Upper lobe of right lung (tissue), 1 donor: Measurements from ENCODE around the gene MYORG. TPM values are rescaled to one million over a fixed set of nuclear protein-coding genes. Genes with fewer than 3 reads are reported as not detected.

Source experiments
- ATAC-seq: fragments of 200-7000 bp; cut with Tn5 transposase; one replicate; pipeline ENCODE4 v1.9.1; 2020; ENCODE audit warnings: mild to moderate bottlenecking, moderate library complexity
- DNase-seq: peaks from one replicate; pipeline ENCODE4 v3.0.0-alpha.2; 2020
- H3K27ac ChIP-seq: fragments of 200-600 bp; one replicate; pipeline ENCODE4 v1.8.0; 2022
- H3K27me3 ChIP-seq: fragments of 200-600 bp; one replicate; pipeline ENCODE4 v1.8.0; 2022; ENCODE audit warnings: mild to moderate bottlenecking
- H3K36me3 ChIP-seq: fragments of 200-600 bp; one replicate; pipeline ENCODE4 v1.8.0; 2022
- H3K4me1 ChIP-seq: fragments of 200-600 bp; one replicate; pipeline ENCODE4 v1.8.0; 2022
- H3K4me3 ChIP-seq: fragments of 200-600 bp; one replicate; pipeline ENCODE4 v1.8.0; 2022; ENCODE audit warnings: mild to moderate bottlenecking
- H3K9me3 ChIP-seq: fragments of 200-600 bp; one replicate; pipeline ENCODE4 v1.8.0; 2022
- CTCF ChIP-seq: fragments of 200-600 bp; IDR thresholded peaks from one replicate; pipeline ENCODE4 v1.8.0; 2022; ENCODE audit warnings: antibody characterized with exemption
- intact Hi-C: fragments of 100-400 bp; cut with DNase I; formaldehyde crosslinking; loops from one replicate; pipeline ENCODE4 v1.11.0; 2022
- total RNA-seq: library from RNA; stranded (reverse); fragmentation: NEBNext Ultra II Directional; extraction: Animal tissue kit (Norgen Biotek cat#: 25700); gene quantifications from one replicate; pipeline ENCODE4 v1.2.1, GENCODE V29; 2021
- donor health status: DM: no; HTN: yes; CAD: no; lungs with severe emphysema.

Gene MYORG
- total RNA-seq, 1 donor from 2014 or later, result 6.9 TPM

- ATAC-seq (no peak), DNase-seq (no peak)
- Histone ChIP-seq H3K4me1 (peaks cover 10% of the 10 kb centered on the region), H3K4me3 (no peak overlapping the region), H3K27me3 (no peaks in the 10 kb centered on the region), H3K9me3 (no peaks in the 10 kb centered on the region), H3K27ac (no peak overlapping the region), H3K36me3 (no peaks in the 10 kb centered on the region)
- no peak for TF ChIP-seq CTCF
- intact Hi-C loops, result no loop called here
Measured at GRCh38 chr9:34326690-34327089, 50.0 kb downstream of the MYORG start.

GRCh38 chr9:34322899-34323591 is 53.7 kb downstream of the MYORG start:
- intact Hi-C loops, result no loop called here
- Histone ChIP-seq H3K27ac (no peak overlapping the region), H3K36me3 (no peaks in the 10 kb centered on the region), H3K27me3 (no peaks in the 10 kb centered on the region), H3K4me1 (peaks cover 2% of the 10 kb centered on the region), H3K9me3 (no peaks in the 10 kb centered on the region), H3K4me3 (no peak overlapping the region)
- ATAC-seq, result no peak
- DNase-seq, result no peak
- no peak for TF ChIP-seq CTCF

- intact Hi-C loops, result no loop called here
- TF ChIP-seq CTCF, result no peak
- no peak overlapping the region for H3K4me3 ChIP-seq
- ATAC-seq (no peak), DNase-seq (no peak)
- H3K27ac ChIP-seq, result no peak overlapping the region
- no peaks in the 10 kb centered on the region for H3K27me3 ChIP-seq
- H3K36me3 ChIP-seq, result no peaks in the 10 kb centered on the region
- H3K4me1 ChIP-seq, result no peaks in the 10 kb centered on the region
- H3K9me3 ChIP-seq, result no peaks in the 10 kb centered on the region
Measured at GRCh38 chr9:34321451-34321850, 55.2 kb downstream of the MYORG start.

GRCh38 chr9:34318163-34318790 is 58.4 kb downstream of the MYORG start:
- no peak overlapping the region for H3K27ac ChIP-seq

GRCh38 chr9:34317436-34317835 is 59.3 kb downstream of the MYORG start:
- ATAC-seq, result no peak

More at GRCh38 chr9:34318163-34318790, 58.4 kb downstream of the MYORG start:
- no peak for TF ChIP-seq CTCF
- DNase-seq, result no peak
- Histone ChIP-seq H3K36me3 (no peaks in the 10 kb centered on the region), H3K9me3 (no peaks in the 10 kb centered on the region), H3K4me3 (no peak overlapping the region), H3K27me3 (no peaks in the 10 kb centered on the region), H3K4me1 (no peaks in the 10 kb centered on the region)
- intact Hi-C loops, result no loop called here
- ATAC-seq, result no peak

More at GRCh38 chr9:34317436-34317835, 59.3 kb downstream of the MYORG start:
- Histone ChIP-seq H3K36me3 (no peaks in the 10 kb centered on the region), H3K9me3 (no peaks in the 10 kb centered on the region), H3K4me1 (no peaks in the 10 kb centered on the region), H3K27me3 (no peaks in the 10 kb centered on the region), H3K4me3 (no peak overlapping the region), H3K27ac (no peak overlapping the region)
- DNase-seq, result no peak
- no peak for TF ChIP-seq CTCF
- intact Hi-C loops, result no loop called here

Other genes with a start within 250 kb of the MYORG start
- 51.9 TPM for gene UBAP1, start 197.9 kb downstream of the MYORG start, total RNA-seq
- gene KIF24, start 47.6 kb downstream of the MYORG start, total RNA-seq, result 0.46 TPM
- 11.5 TPM for gene NUDT2, start 47.3 kb downstream of the MYORG start, total RNA-seq
- gene FAM219A, start 81.7 kb upstream of the MYORG start, total RNA-seq, result 28.8 TPM
- gene DNAI1, start 81.9 kb upstream of the MYORG start, total RNA-seq, result not detected
- 0.61 TPM for gene ENHO, start 146.1 kb upstream of the MYORG start, total RNA-seq
- gene CNTFR, start 212.8 kb upstream of the MYORG start, total RNA-seq, result 2.9 TPM
- 16.7 TPM for gene RPP25L, start 235.2 kb upstream of the MYORG start, total RNA-seq
- 59.3 TPM for gene DCTN3, start 243.6 kb upstream of the MYORG start, total RNA-seq